Activated CD8-positive, alpha-beta memory T cell treated with anti-CD3 and anti-CD28 coated beads for 4 hours (primary cell): Measurements from ENCODE around the gene PCTP.

Experiments
- DNase-seq, 2 donors: peaks; one replicate each; pipeline ENCODE4 v3.0.0-alpha.2; 2020; ENCODE audit warnings: low read depth in 2 of 2

PCTP gene

GRCh38 chr17:55727920-55728319 lies 22.9 kb upstream of the PCTP start:
- DNase-seq = no peak

GRCh38 chr17:55728361-55728760 lies 22.5 kb upstream of the PCTP start:
- no peak for DNase-seq

- no peak for DNase-seq
These were observed 22.0 kb upstream of the PCTP start for GRCh38 chr17:55728833-55729232.

GRCh38 chr17:55729484-55729883 lies 21.4 kb upstream of the PCTP start:
- DNase-seq = no peak

- no peak for DNase-seq
These were observed 20.5 kb upstream of the PCTP start for GRCh38 chr17:55730380-55730779.

- DNase-seq = no peak
These were observed 20.0 kb upstream of the PCTP start for GRCh38 chr17:55730808-55731207.

- DNase-seq = no peak
These were observed 19.1 kb upstream of the PCTP start for GRCh38 chr17:55731586-55732250.

- DNase-seq = no peak
These were observed 16.6 kb upstream of the PCTP start for GRCh38 chr17:55734128-55734781.

GRCh38 chr17:55735731-55736405 lies 15.0 kb upstream of the PCTP start:
- DNase-seq = no peak

GRCh38 chr17:55737976-55738501 lies 12.8 kb upstream of the PCTP start:
- no peak for DNase-seq

- DNase-seq = no peak
These were observed 10.1 kb upstream of the PCTP start for GRCh38 chr17:55740511-55741355.

GRCh38 chr17:55741356-55741700 lies 9.5 kb upstream of the PCTP start:
- no peak for DNase-seq

- DNase-seq = no peak
These were observed 8.4 kb upstream of the PCTP start for GRCh38 chr17:55742272-55743102.

- DNase-seq = no peak
These were observed 7.7 kb upstream of the PCTP start for GRCh38 chr17:55743103-55743679.

GRCh38 chr17:55745258-55745657 lies 5.6 kb upstream of the PCTP start:
- DNase-seq = no peak

GRCh38 chr17:55746466-55746865 lies 4.4 kb upstream of the PCTP start:
- DNase-seq = no peak

- no peak for DNase-seq
These were observed 3.6 kb upstream of the PCTP start for GRCh38 chr17:55747209-55747608.

- DNase-seq = no peak
These were observed 2.0 kb upstream of the PCTP start for GRCh38 chr17:55748841-55749240.

GRCh38 chr17:55749985-55750384 lies 866 bp upstream of the PCTP start:
- DNase-seq = no peak

GRCh38 chr17:55751720-55752250 lies 934 bp downstream of the PCTP start:
- no peak for DNase-seq

GRCh38 chr17:55756689-55757088 lies 5.8 kb downstream of the PCTP start:
- no peak for DNase-seq
